WTC11 (cell line): ENCODE measurements around the gene HCFC2. TPM values are rescaled to one million over a fixed set of nuclear protein-coding genes. Genes with fewer than 3 reads are reported as not detected.

ENCODE experiments used
- ATAC-seq: fragments of 200-7000 bp; cut with Tn5 transposase; 2 replicates; pipeline ENCODE4 v1.10.0; 2021; ENCODE audit warnings: mild to moderate bottlenecking, moderate library complexity
- CTCF ChIA-PET: fragments of 300-600 bp; sonication (Branson Sonifier 250); formaldehyde crosslinking; loops from one replicate; lab custom pipeline; 2021; ENCODE audit warnings: antibody characterized with exemption; lab: Charles Lee
- POLR2A ChIA-PET: fragments of 350-600 bp; sonication (Branson Sonifier 250); formaldehyde crosslinking; loops from one replicate; lab custom pipeline; 2021; ENCODE audit warnings: antibody characterized with exemption; lab: Charles Lee
- DNase-seq: peaks from one replicate; pipeline ENCODE4 v3.0.0; 2021; ENCODE audit warnings: low spot score
- H3K27ac Mint-ChIP-seq: 2 replicates; pipeline ENCODE4 v1.8.0; 2021; ENCODE audit warnings: mixed read lengths
- H3K27me3 Mint-ChIP-seq: 2 replicates; pipeline ENCODE4 v1.8.0; 2021; ENCODE audit warnings: low read depth, mild to moderate bottlenecking, moderate library complexity, mixed read lengths
- H3K36me3 Mint-ChIP-seq: 2 replicates; pipeline ENCODE4 v1.8.0; 2021; ENCODE audit warnings: mixed read lengths
- H3K4me1 Mint-ChIP-seq: 2 replicates; pipeline ENCODE4 v1.8.0; 2022; ENCODE audit warnings: mixed read lengths
- H3K4me3 Mint-ChIP-seq: 2 replicates; pipeline ENCODE4 v1.8.0; 2021; ENCODE audit warnings: mild to moderate bottlenecking, moderate library complexity, mixed read lengths
- H3K9me3 Mint-ChIP-seq: 2 replicates; pipeline ENCODE4 v1.8.0; 2021; ENCODE audit warnings: mixed read lengths
- CBFB ChIP-seq: sonication (generic); formaldehyde crosslinking; IDR thresholded peaks from 2 replicates; pipeline ENCODE4 v1.8.1; 2022; ENCODE audit warnings: mild to moderate bottlenecking, low read depth, missing genetic modification reagents
- CDX4 ChIP-seq: fragments of 250-450 bp; sonication (Bioruptor Pico); IDR thresholded peaks from 2 replicates; pipeline ENCODE4 v1.9.0; 2021; ENCODE audit warnings: moderate library complexity, mild to moderate bottlenecking, inconsistent platforms, borderline replicate concordance
- ESRRA ChIP-seq: sonication (generic); formaldehyde crosslinking; IDR thresholded peaks from 2 replicates; pipeline ENCODE4 v1.8.1; 2022; ENCODE audit warnings: mild to moderate bottlenecking, missing genetic modification reagents, borderline replicate concordance
- FOXP1 ChIP-seq: sonication (generic); formaldehyde crosslinking; IDR thresholded peaks from 2 replicates; pipeline ENCODE4 v1.8.0; 2022; ENCODE audit warnings: missing genetic modification reagents, mild to moderate bottlenecking, moderate library complexity, borderline replicate concordance
- FOXP4 ChIP-seq: sonication (generic); formaldehyde crosslinking; IDR thresholded peaks from 2 replicates; pipeline ENCODE4 v1.8.0; 2022; ENCODE audit warnings: mild to moderate bottlenecking, missing genetic modification reagents
- NR2C2 ChIP-seq: sonication (generic); formaldehyde crosslinking; IDR thresholded peaks from 2 replicates; pipeline ENCODE4 v1.8.0; 2022; ENCODE audit warnings: mild to moderate bottlenecking, missing genetic modification reagents
- PRRX2 ChIP-seq: fragments of 250-450 bp; sonication (Bioruptor Pico); IDR thresholded peaks from 2 replicates; pipeline ENCODE4 v1.8.0; 2021; ENCODE audit warnings: mild to moderate bottlenecking
- TEAD1 ChIP-seq: sonication (generic); formaldehyde crosslinking; IDR thresholded peaks from 2 replicates; pipeline ENCODE4 v1.8.0; 2022; ENCODE audit warnings: mild to moderate bottlenecking, missing genetic modification reagents
- USF1 ChIP-seq: sonication (generic); formaldehyde crosslinking; IDR thresholded peaks from 2 replicates; pipeline ENCODE4 v1.8.0; 2022; ENCODE audit warnings: mild to moderate bottlenecking, missing genetic modification reagents
- ZNF263 ChIP-seq: sonication (generic); formaldehyde crosslinking; IDR thresholded peaks from 2 replicates; pipeline ENCODE4 v1.8.1; 2022; ENCODE audit warnings: low read depth, mild to moderate bottlenecking, moderate library complexity, missing genetic modification reagents
- ZNF396 ChIP-seq: fragments of 250-450 bp; sonication (Bioruptor Pico); IDR thresholded peaks from 2 replicates; pipeline ENCODE4 v1.8.0; 2021; ENCODE audit warnings: mild to moderate bottlenecking, moderate library complexity, borderline replicate concordance
- ZNF423 ChIP-seq: fragments of 250-450 bp; sonication (Bioruptor Pico); IDR thresholded peaks from 2 replicates; pipeline ENCODE4 v2.1.2; 2022; ENCODE audit warnings: mild to moderate bottlenecking, moderate library complexity
- ZNF512 ChIP-seq: sonication (generic); formaldehyde crosslinking; IDR thresholded peaks from 2 replicates; pipeline ENCODE4 v1.8.1; 2022; ENCODE audit warnings: missing genetic modification reagents, borderline replicate concordance
- total RNA-seq: library from RNA; stranded (reverse); gene quantifications from 3 replicates; pipeline ENCODE4 v1.2.3, GENCODE V29; 2021
- TF ChIP-seq, protein P1 (sequence below): sonication (generic); formaldehyde crosslinking; IDR thresholded peaks from 2 replicates; pipeline ENCODE4 v1.8.0; 2023; ENCODE audit warnings: mild to moderate bottlenecking, missing genetic modification reagents
- TF ChIP-seq, protein P2 (sequence below): sonication (generic); formaldehyde crosslinking; IDR thresholded peaks from 2 replicates; pipeline ENCODE4 v1.8.1; 2022; ENCODE audit warnings: low read depth, mild to moderate bottlenecking, moderate library complexity, missing genetic modification reagents, borderline replicate concordance
- TF ChIP-seq, protein P3 (sequence below): sonication (generic); formaldehyde crosslinking; IDR thresholded peaks from 2 replicates; pipeline ENCODE4 v1.8.1; 2023; ENCODE audit warnings: mild to moderate bottlenecking, missing genetic modification reagents
- TF ChIP-seq, protein P4 (sequence below): sonication (generic); formaldehyde crosslinking; IDR thresholded peaks from 2 replicates; pipeline ENCODE4 v1.8.1; 2023; ENCODE audit warnings: mild to moderate bottlenecking, missing genetic modification reagents, moderate library complexity

Gene HCFC2
- total RNA-seq, 1 experiment from 2014 or later = 1.6 TPM

DNA sequence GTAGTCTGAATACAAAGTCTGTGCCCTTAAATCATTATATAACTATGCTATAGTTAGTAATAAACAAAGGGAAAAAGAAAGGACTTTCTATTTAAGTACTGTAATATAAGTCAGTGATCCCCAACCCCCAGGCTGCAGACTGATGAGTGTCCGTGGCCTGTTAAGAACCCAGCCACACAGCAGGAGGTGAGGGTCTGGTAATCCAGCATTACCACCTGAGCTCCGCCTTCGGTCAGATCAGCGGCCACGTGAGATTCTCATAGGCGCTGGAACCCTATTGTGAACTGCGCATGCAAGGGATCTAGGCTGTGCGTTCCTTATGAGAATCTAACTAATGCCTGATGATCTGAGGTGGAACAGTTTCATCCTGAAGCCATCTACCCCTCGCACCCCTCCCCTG is 58.0 kb downstream of the HCFC2 start:
- no peak overlapping the region for H3K27ac Mint-ChIP-seq
- no peak overlapping the region for H3K4me3 Mint-ChIP-seq
- H3K27me3 Mint-ChIP-seq = no peaks in the 10 kb centered on the region
- H3K4me1 Mint-ChIP-seq = peaks cover 13% of the 10 kb centered on the region
- DNase-seq = no peak
- peaks cover 52% of the 10 kb centered on the region for H3K36me3 Mint-ChIP-seq
- no peaks in the 10 kb centered on the region for H3K9me3 Mint-ChIP-seq
- ChIA-PET POLR2A (interaction anchor here (0.7 kb wide), 1 partner anchor 126 kb away, joined by 3 read pairs; no protein-coding TSS in a partner anchor), CTCF (interaction anchor here (2.2 kb wide), 1 partner anchor 14 kb away, joined by 21 read pairs; no protein-coding TSS in a partner anchor)
- ATAC-seq = no peak
- no peak for TF ChIP-seq ZNF396 (CRISPR knock-in tag)
- TF ChIP-seq PRRX2 (CRISPR knock-in tag) = no peak
- TF ChIP-seq, protein P1, sequence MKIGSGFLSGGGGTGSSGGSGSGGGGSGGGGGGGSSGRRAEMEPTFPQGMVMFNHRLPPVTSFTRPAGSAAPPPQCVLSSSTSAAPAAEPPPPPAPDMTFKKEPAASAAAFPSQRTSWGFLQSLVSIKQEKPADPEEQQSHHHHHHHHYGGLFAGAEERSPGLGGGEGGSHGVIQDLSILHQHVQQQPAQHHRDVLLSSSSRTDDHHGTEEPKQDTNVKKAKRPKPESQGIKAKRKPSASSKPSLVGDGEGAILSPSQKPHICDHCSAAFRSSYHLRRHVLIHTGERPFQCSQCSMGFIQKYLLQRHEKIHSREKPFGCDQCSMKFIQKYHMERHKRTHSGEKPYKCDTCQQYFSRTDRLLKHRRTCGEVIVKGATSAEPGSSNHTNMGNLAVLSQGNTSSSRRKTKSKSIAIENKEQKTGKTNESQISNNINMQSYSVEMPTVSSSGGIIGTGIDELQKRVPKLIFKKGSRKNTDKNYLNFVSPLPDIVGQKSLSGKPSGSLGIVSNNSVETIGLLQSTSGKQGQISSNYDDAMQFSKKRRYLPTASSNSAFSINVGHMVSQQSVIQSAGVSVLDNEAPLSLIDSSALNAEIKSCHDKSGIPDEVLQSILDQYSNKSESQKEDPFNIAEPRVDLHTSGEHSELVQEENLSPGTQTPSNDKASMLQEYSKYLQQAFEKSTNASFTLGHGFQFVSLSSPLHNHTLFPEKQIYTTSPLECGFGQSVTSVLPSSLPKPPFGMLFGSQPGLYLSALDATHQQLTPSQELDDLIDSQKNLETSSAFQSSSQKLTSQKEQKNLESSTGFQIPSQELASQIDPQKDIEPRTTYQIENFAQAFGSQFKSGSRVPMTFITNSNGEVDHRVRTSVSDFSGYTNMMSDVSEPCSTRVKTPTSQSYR (CRISPR knock-in tag) = no peak
- TF ChIP-seq USF1 (CRISPR knock-in tag) = no peak
- TF ChIP-seq, protein P2, sequence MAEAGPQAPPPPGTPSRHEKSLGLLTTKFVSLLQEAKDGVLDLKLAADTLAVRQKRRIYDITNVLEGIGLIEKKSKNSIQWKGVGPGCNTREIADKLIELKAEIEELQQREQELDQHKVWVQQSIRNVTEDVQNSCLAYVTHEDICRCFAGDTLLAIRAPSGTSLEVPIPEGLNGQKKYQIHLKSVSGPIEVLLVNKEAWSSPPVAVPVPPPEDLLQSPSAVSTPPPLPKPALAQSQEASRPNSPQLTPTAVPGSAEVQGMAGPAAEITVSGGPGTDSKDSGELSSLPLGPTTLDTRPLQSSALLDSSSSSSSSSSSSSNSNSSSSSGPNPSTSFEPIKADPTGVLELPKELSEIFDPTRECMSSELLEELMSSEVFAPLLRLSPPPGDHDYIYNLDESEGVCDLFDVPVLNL (CRISPR knock-in tag) = no peak
- no peak for TF ChIP-seq FOXP1
- TF ChIP-seq ZNF512 (CRISPR knock-in tag) = no peak
- no peak for TF ChIP-seq FOXP4 (CRISPR knock-in tag)
- no peak for TF ChIP-seq CDX4 (CRISPR knock-in tag)
- TF ChIP-seq ZNF423 (CRISPR knock-in tag) = no peak
- TF ChIP-seq CBFB (CRISPR knock-in tag) = no peak
- TF ChIP-seq TEAD1 (CRISPR knock-in tag) = no peak
- TF ChIP-seq, protein P3, sequence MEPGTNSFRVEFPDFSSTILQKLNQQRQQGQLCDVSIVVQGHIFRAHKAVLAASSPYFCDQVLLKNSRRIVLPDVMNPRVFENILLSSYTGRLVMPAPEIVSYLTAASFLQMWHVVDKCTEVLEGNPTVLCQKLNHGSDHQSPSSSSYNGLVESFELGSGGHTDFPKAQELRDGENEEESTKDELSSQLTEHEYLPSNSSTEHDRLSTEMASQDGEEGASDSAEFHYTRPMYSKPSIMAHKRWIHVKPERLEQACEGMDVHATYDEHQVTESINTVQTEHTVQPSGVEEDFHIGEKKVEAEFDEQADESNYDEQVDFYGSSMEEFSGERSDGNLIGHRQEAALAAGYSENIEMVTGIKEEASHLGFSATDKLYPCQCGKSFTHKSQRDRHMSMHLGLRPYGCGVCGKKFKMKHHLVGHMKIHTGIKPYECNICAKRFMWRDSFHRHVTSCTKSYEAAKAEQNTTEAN (CRISPR knock-in tag) = no peak
- TF ChIP-seq, protein P4, sequence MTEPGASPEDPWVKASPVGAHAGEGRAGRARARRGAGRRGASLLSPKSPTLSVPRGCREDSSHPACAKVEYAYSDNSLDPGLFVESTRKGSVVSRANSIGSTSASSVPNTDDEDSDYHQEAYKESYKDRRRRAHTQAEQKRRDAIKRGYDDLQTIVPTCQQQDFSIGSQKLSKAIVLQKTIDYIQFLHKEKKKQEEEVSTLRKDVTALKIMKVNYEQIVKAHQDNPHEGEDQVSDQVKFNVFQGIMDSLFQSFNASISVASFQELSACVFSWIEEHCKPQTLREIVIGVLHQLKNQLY = no peak
- no peak for TF ChIP-seq ESRRA (CRISPR knock-in tag)
- no peak for TF ChIP-seq ZNF263
- no peak for TF ChIP-seq NR2C2 (CRISPR knock-in tag)
